Activated CD8-positive, alpha-beta memory T cell treated with anti-CD3 and anti-CD28 coated beads, Interleukin-2, amount 50 U/mL, for 24 hours (primary cell): ENCODE measurements around the gene C10orf105.

Source experiments
- DNase-seq: peaks from one replicate; pipeline ENCODE4 v3.0.0-alpha.2; 2020; ENCODE audit errors: extremely low read depth

C10orf105 gene

GRCh38 chr10:71716426-71716825 is 3.2 kb downstream of the C10orf105 start:
- no peak for DNase-seq

- DNase-seq, result no peak
Measured at GRCh38 chr10:71715860-71716259, 3.7 kb downstream of the C10orf105 start.

GRCh38 chr10:71715026-71715425 is 4.6 kb downstream of the C10orf105 start:
- no peak for DNase-seq

- no peak for DNase-seq
Measured at GRCh38 chr10:71714592-71714991, 5.0 kb downstream of the C10orf105 start.

GRCh38 chr10:71714031-71714410 is 5.6 kb downstream of the C10orf105 start:
- DNase-seq, result no peak

- no peak for DNase-seq
Measured at GRCh38 chr10:71713135-71714030, 6.2 kb downstream of the C10orf105 start.

- DNase-seq, result no peak
Measured at GRCh38 chr10:71712572-71713134, 6.9 kb downstream of the C10orf105 start.

GRCh38 chr10:71712170-71712569 is 7.4 kb downstream of the C10orf105 start:
- DNase-seq, result no peak

GRCh38 chr10:71711052-71711623 is 8.4 kb downstream of the C10orf105 start:
- no peak for DNase-seq

GRCh38 chr10:71710519-71710918 is 9.1 kb downstream of the C10orf105 start:
- no peak for DNase-seq

- no peak for DNase-seq
Measured at GRCh38 chr10:71708897-71709882, 10.4 kb downstream of the C10orf105 start.

- DNase-seq, result no peak
Measured at GRCh38 chr10:71708301-71708703, 11.3 kb downstream of the C10orf105 start.

- no peak for DNase-seq
Measured at GRCh38 chr10:71707240-71707789, 12.3 kb downstream of the C10orf105 start.

- no peak for DNase-seq
Measured at GRCh38 chr10:71706216-71707121, 13.1 kb downstream of the C10orf105 start.

- no peak for DNase-seq
Measured at GRCh38 chr10:71705582-71705981, 14.0 kb downstream of the C10orf105 start.

- DNase-seq, result no peak
Measured at GRCh38 chr10:71704816-71705215, 14.8 kb downstream of the C10orf105 start.

GRCh38 chr10:71703577-71703976 is 16.0 kb downstream of the C10orf105 start:
- no peak for DNase-seq

- DNase-seq, result no peak
Measured at GRCh38 chr10:71701496-71702132, 18.0 kb downstream of the C10orf105 start.

GRCh38 chr10:71700731-71701368 is 18.7 kb downstream of the C10orf105 start:
- DNase-seq, result no peak
